Measurements from ENCODE around the gene RBMX2.
A peak's percentile ranks its signal among the peaks of the same experiment; 100 is the strongest.
"Not testable (repeated sequence)": the region's sequence is repeated elsewhere in the genome, so short reads cannot be mapped to it uniquely, and the experiment has no call there.

Gene RBMX2, protein sequence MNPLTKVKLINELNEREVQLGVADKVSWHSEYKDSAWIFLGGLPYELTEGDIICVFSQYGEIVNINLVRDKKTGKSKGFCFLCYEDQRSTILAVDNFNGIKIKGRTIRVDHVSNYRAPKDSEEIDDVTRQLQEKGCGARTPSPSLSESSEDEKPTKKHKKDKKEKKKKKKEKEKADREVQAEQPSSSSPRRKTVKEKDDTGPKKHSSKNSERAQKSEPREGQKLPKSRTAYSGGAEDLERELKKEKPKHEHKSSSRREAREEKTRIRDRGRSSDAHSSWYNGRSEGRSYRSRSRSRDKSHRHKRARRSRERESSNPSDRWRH

DNA sequence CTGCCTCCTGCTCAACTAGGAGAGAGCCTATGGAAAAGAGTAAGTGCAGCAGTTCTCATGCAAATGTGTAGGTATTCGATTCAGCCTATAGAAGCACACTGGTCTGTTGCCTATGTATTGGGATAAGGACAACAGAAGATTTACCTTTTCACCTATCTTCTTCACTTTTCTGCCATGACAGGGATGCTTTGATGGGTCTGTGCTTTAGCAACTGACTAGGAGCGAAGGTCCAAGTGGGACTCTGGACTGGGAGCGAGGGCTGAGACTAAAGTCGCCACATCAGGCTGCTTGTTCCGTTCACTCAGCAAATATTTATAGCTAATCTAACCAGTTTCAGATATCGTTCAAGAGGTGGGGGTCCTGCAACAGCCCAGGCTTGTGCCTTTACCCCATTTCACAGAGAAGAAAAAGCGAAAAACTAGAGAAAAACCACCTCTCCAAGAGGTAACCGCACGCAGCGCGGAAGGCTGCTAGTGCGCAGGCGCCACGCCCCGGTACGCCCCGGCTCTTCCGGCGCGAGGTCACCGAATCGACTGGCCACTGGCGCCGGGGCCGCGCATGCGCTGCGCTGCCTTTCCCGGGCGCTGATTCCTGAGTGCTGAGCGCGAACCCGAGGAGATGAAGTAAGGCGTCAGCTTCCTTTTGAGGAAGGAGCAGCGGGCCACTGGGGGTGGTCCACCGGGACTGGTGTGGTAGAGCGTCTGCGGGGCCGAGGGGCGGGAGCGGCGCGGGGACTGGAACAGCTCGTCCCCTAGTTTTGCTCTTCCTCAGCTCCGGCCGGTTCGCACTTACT, at the start of gene RBMX2:
Gene RBMX2 (plus strand): TSS at position 573 of the 793 bp plus-strand sequence. CDS start 46 bp downstream, at position 619.
- DNase-seq, result peak; percentile 44

DNA sequence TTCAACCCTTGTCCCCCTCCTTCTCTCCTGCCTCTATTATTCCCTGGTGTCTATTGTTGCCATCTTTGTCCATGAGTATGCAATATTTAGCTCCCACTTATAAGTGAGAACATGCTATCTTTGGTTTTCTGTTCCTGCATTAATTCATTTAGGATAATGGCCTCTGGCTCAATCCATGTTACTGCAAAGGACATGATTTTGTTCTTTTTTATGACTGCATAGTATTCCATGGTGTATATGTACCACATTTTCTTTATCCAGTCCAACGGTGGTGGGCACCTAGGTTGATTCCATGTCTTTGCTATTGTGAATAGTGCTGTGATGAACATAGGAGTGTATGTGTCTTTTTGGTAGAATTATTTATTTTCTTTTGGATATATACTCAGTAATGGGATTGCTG, 49.7 kb upstream of the RBMX2 start:
- DNase-seq, result not testable (repeated sequence)

DNA sequence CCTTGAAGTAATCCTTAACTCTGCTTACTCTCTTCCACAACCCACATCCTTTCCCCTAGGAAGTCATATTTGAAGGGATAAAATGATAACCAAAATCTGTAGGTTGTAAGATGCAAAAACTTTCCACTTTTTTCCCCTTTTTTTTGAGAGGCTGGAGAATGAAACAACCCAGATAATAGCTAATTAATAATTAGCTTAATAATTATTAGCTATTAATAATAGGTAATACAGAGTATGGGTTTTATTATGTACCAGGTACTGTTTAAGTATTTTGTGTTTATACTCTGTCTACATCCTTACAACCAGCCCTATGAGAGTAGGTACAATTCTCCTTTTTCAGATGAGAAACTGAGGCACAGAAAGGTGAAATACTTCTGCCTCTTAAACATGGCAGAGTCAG, 25.7 kb upstream of the RBMX2 start:
- DNase-seq, result no peak

DNA sequence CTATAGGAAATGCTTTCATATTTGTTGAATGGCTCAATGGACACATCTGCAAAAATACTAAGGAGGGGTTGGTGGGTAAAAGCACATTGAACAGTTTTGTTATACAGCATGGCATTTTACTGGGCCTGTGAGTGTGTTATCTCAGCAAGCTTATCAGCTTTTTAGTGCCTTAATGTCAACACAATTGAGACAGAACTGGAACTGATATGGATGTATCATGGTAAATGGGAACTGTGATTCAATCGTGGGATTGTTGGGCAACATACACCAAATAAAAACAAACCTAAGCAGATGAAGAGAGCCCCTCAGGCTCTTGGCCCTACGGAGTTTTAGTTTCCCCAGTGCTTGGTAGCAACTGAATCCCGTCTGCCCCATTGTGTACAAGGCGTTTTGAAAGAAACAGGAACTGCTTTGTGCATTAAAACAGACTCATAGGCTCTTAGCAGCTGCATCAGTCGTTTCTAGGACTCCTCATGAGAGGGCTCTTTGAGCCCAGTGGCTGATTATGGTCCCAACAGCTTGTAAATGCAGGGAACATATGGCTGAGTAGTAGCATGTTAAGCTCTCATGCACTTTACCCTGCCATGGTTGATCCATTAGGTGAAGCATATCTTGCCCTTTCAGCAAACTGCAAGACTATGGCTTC, 23.6 kb upstream of the RBMX2 start:
- no peak for DNase-seq

DNA sequence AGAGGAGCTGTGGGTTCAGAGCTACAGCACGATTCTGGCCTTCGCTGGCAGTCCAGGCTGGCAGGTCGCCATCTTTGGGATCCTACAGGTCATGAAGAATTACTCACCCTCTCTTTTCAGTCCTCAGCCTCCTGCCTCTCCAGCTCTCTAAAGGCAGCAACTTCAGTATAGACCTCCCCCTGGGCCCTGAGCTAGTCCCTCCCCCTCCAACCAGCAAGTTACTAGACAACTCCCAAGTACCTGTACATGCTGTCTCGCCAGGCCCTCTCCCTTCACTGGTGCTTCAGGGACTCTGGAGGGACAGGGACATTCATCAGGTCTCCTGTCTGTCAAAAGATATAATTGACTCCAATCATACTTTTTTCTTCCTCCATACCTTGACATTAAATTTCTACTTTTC, 16.3 kb upstream of the RBMX2 start, which contains the start of gene GPR119:
Gene GPR119 (minus strand): TSS at position 155 of the 400 bp plus-strand sequence. CDS start 227 bp downstream, outside the sequence.
- no peak for DNase-seq

DNA sequence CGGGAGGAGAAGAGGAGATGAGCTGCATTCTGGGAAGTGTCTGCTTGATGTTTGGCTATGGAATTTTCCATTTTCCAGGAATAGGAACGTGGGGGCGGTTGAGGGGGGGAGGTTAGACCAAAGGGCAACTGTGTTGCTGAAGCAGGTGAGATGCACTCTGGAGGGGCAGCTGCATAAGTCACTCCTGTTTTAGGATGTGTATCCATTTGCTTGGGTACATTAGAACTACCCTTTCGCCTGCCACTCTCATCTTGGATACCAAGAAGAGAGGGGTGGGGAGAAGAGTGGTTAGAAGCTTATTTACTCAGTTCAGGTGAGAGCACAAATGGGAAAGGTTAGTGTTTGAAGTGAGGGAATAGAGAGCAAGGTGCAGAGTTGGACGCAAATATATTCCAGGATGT, 15.4 kb upstream of the RBMX2 start:
- no peak for DNase-seq

DNA sequence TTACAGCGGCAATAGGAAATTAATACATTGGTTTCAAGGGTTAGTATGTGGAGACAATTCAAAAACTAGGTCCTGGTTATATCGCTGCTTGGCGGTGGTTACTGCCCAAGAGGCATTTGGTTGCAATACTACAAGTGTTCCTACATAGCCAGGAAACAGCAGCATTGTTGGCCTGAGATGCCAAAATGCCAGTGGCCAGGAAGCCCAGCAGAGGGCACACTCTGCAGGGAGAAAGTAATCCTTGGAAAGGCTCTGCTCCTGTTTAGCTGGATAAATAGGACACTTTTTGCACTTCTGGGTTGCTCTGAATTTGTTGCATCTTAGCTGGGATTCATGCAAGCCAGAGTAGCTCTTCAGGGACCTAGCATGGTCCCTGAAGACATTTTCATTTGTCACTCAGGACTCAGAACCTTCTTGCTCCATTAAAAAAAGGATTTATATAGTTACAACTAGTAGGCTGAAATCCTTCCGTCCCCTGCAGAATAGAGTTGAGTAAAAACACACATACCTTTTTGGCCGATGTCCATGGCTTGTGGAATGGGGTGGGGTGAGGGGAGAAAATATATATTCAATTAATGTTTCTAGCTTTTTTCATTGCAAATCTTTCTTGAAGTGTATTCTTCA, 8.2 kb upstream of the RBMX2 start:
- peak; percentile 46 for DNase-seq

DNA sequence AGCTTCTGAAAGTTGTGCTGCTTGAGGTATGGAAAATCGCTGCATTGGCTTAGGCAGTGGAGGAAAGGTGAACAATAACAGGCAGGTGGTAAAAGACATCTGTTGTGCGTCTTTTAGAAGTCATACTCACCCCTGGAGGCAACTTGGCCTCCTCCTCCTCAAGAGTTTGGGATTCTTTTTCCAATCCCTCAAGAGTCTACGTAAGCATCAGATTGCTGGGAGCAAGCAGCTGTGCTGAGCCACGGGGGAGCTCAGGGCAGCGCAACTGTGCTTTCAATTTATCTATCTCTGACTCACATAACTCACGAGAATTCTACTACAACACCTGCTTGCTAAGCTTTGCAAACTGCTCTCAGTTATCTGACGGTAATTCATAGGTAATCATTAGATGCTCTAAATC, 6.4 kb upstream of the RBMX2 start:
- DNase-seq, result no peak

DNA sequence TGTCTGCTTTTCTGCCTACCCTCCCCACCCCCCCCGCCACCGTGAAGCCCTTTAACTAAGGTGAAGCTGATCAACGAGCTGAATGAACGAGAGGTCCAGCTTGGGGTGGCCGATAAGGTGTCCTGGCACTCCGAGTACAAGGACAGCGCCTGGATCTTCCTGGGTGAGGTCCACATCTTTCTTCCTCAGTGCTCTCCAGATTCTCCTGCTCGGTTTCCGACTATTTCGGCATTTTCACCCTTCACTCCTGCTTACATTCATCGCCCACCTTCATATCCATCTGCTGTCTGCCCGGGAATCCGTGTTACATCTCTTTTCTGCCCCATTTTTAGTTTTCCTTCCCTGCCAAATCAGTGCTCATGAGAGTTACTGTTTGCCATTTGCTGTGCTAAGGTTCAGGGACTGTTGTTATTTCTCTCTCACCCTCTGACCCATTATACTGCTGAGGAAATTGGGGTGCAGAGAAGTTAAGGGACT, 459 bp downstream of the RBMX2 start:
- no peak for DNase-seq

DNA sequence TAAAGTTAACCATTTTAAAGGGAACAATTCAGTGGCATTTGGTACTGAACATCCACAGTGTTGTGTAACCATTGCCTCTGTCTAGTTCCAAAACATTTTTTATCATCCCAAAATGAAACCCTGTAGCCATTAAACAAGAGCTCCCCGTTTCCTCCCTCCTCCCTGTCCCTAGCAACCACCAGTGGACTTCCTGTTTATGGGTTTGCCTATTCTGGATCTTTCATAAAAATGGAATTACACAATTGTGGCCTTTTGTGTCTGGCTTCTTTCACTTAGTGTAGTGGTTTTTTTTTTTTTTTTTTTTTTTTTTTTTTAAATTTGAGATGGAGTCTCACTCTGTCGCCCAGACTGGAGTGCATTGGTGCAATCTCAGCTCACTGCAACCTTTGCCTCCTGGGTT, 11.6 kb downstream of the RBMX2 start:
- DNase-seq, result no peak

DNA sequence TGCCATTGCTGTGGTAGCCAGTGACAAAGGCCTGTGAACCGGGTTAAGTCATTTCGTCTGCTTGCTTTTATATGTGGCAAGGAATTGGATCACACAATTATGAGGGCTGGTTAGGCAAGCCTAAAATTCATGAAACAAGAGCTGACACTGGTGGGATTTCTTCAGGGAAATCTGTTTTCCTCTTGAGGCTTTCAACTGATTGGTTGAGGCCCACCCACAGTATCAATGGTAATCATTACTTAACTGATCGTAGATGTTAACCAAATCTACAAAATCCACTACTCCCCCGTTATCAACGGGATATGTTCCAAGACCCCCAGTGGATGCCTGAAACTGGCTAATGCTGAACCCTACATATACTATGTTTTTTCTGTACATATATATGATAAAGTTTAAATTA, 13.0 kb downstream of the RBMX2 start:
- no peak for DNase-seq

DNA sequence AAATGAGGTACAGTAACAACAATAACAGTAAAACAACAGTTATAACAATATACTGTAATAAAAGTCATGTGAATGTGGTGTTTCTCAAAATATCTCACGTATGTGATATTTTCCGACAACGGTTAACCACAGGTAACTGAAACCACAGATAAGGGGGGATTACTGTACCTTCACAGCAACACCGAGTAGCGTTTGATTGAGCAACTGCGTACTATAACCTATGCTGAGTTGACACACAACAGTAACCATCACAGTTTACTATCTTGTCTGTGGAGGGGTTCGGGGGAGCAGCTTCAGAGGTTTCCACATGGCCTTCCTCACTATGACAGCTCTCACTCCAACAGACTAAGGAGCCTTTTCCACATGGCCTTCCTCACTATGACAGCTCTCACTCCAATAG, 13.4 kb downstream of the RBMX2 start:
- DNase-seq, result no peak

DNA sequence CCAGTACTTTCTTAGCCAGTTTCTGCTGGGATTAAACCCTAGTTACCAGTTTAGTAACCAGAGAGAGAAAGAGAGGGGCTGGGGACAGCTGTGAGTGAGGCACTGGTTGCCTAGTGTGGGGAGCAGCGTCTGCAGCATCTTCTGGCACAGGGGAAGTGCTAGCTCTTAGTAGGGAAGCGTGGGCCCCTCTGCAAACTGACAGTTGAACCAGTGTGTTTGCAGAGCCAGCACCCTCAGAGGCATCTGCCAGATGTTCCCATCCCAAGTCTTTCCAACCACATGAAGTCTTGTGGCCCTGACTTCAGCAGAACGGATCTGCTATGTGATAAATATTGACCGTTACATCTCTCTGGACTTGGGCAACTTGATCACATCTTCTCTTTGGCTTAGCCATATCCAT, 15.0 kb downstream of the RBMX2 start:
- no peak for DNase-seq

DNA sequence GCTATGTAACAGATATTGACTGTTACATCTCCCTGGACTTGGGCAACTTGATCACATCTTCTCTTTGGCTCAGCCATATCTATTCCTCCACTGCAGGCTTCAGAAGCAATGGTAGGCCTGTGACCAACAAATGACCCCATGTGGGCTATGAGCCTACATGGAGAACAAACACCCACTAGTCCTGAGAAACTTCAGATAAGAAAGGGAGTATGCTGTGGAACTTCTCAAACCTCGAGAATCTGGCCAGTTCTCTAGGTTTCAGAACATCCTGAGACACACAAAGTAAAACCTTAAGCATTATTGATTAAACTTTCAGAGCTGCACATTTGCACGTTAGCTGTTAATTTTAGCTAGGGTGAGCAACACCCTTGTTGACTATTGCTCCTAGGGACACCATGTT, 16.3 kb downstream of the RBMX2 start:
- no peak for DNase-seq

DNA sequence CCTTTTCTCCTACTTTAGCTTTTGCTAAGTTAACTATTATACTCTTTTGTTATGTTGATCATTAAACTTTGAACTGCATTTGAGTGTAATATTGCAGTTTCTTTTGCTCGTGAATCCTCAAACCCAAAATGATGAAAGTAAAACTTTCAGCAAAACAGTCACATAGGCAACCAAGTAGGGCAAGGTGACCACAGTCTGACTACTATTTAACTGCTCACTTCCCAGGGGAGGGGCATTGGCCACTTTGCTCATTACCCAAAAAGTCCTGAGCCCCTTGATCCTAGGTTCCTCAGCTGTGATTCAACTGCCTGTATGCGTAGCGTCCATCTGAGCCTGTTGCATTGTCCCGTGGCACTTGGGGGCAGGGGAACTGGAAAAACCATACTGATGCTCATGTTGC, 17.0 kb downstream of the RBMX2 start:
- DNase-seq, result no peak

DNA sequence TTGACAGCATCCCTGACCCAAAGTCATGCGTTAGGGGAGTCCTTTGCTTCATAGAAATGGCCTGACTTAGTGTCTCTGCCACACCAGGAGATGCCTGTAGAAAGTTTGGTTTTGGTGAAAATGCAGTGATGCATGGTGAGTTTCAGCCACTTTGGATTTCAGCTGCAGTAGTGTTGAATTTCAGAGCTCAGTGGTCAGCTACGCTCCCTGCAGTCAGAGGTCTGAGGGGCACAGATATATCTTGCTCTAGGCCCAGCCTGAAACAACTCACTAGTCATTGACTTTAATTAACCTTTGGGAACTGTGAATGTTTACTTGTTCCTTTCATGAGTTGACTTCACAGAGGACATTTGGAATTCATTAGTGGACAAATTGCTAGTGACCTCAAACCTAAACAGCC, 17.5 kb downstream of the RBMX2 start:
- no peak for DNase-seq

DNA sequence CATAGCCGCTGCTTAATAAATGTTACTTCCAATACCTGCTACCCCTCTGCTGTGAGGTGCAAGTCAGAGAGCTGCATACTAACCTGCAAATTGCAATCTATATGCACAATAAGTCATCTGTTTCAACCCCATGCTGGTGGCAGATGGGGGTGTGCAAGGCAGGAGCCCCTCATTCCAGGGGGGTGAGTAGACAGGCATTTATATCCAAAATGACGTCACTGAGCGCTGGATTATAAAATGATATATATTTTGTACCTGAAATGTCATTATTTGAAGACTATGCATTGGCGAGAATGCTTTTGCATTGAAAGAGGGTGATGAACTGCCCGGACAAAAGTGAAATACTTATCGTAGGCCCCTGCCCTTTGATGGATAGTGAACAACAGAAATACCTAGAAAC, 24.7 kb downstream of the RBMX2 start:
- no peak for DNase-seq

DNA sequence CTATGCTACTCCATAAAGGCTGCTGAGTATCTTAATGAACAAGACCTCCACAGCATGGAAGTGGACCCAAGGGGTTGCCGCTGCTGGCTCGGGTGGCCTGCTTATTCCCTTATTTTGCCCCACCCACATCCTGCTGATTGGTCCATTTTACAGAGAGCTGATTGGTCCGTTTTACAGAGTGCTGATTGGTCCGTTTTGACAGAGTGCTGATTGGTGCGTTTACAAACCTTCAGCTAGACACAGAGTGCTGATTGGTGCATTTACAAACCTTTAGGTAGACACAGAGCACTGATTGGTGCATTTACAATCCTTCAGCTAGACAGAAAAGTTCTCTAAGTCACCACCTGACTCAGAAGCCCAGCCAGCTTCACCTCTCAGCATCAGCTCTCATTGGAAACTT, 27.4 kb downstream of the RBMX2 start:
- not testable (repeated sequence) for DNase-seq

DNA sequence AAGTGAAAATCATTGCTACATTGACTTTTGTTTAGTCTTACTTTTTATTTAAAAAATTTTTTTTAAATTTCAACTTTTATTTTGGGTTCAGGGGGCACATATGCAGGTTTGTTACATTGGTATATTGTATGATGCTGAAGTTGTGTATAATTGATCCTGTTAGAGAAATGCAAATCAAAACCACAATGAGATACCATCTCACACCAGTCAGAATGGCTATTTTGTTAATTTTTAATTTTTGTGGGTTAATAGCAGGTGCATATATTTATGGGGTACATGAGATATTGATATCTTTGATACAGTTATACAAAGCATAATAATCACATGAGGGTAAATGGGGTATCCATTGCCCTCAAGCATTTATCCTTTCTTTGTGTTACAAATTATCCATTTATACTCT, 34.1 kb downstream of the RBMX2 start:
- no peak for DNase-seq

DNA sequence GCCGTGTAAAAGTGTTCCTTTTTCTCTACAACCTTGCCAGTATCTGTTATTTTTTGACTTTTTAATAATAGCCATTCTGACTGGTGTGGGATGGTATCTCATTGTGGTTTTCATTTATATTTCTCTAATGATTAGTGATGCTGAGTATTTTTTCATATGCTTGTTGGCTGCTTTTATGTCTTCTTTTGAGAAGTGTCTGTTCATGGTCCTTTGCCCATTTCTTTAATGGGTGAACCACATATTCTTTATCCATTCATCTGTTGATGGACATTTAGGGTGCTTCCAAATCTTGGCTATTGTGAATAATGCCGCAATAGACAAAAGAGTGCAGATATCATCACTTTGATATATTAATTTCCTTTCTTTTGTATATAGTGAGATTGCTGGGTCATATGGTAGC, 36.2 kb downstream of the RBMX2 start:
- not testable (repeated sequence) for DNase-seq

DNA sequence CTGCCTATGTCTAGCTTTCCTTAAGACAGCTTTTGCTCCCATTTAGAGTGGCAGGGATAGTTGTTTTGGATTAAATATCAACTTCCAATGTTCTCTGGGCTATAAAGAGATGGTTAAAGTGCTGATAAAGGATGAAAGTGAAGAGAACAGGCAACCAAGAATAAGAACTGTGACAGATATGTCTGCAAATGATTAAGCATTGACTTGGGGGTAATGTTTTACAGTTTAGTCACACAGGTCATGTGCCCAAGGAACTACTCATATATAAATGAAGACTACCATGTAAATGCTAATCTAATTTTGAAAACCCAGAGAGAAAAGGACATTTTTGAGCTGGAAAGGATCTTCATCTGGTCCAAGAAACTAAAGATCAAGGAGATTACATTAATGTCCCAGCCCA, 42.1 kb downstream of the RBMX2 start:
- no peak for DNase-seq

DNA sequence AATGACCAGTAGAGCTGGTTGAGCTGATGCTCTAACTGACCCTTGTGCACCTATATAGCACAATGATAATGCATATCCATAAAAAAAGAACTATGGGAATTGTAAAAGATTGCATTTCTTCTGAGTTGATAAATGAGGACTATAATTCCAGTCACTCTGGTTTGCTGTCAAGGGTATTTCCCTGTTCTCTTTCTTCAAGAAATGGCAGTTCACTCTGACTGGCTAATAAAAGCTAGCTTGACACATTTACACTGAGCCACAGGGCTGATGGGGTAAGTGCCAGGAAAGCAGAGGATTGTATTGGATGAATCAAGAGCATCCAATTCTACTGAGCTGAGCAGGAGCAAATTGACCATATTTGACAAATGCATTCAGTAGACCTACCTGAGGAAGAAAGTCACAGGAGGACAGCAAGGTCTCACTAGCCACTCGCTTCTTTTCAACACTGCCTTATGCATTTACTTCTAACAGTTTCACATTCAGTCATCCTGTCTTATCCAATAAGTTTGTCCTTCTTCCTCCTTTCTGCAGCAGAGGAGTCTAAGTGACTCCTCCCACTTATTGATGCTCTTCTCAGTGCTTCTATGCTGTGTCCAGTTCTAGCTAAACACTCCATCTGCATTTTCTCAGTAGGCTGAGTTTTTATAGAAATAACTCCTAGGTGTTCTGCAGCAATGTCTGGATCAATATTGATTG, 43.0 kb downstream of the RBMX2 start:
- no peak for DNase-seq

DNA sequence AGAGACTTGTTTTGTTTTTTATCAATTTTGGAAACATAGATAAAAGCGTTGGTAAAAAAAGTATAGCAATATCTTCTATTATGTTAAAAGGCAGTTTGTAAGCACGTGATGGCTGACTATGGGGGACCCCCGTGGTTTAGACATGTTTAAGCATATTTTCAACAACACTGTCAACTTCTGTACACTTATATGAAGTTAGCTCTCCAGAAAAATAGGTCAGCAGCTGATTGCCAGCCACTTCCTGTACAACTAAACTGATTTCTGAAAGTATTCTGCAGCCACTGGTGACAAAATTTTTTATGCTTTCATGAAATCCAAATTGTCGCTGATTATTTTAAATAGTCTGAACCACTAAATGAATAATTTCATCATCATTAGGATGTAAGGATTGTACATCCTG, 45.2 kb downstream of the RBMX2 start:
- DNase-seq, result no peak

Measured in NCI-H1694 (cell line).